HepG2 (cell line): ENCODE data around the gene ZNF511. TPM values are rescaled to one million over a fixed set of nuclear protein-coding genes. Genes with fewer than 3 reads are reported as not detected.
A peak's percentile ranks its signal among the peaks of the same experiment; 100 is the strongest.

Experiments used
- ATAC-seq: fragments of 200-7000 bp; cut with Tn5 transposase; 3 replicates; pipeline ENCODE4 v1.9.1; 2020; ENCODE audit warnings: mild to moderate bottlenecking, moderate library complexity
- BruUV-seq: library from RNA; stranded (reverse); fragments of 400-500 nt; replicated peaks from 2 replicates; lab custom pipeline; 2021; lab: Mats Ljungman, UMichigan
- CTCF ChIA-PET: fragments of 300-600 bp; formaldehyde crosslinking; extraction: SDS; loops from one replicate; lab custom pipeline; 2021; ENCODE audit warnings: low total read pairs, inconsistent platforms, low intra/inter-chr PET ratio; lab: Yijun Ruan, JAX
- POLR2A ChIA-PET: fragments of 350-600 bp; sonication (Branson Sonifier 250); formaldehyde crosslinking; loops from one replicate; lab custom pipeline; 2020; ENCODE audit warnings: antibody characterized with exemption, inconsistent platforms; lab: Yijun Ruan, JAX
- DNase-seq: peaks from one replicate; pipeline ENCODE4 v3.0.0-alpha.2; 2015; ENCODE audit warnings: low spot score
- FAIRE-seq: peaks from 3 replicates; lab custom pipeline; 2011; peaks lifted over from hg19 to GRCh38; lab: Jason Lieb, UNC
- H2AFZ ChIP-seq: one replicate; pipeline ENCODE4 v1.6.1; 2011; ENCODE audit warnings: low read length, inconsistent platforms
- H3K27ac ChIP-seq: fragments of 300-600 bp; 3 replicates; pipeline ENCODE4 v1.8.0; 2011; ENCODE audit warnings: mixed run types, mild to moderate bottlenecking, mixed read lengths, low read length, inconsistent platforms; ENCODE audit not compliant: insufficient read depth; ENCODE audit errors: extremely low read length
- H3K27me3 ChIP-seq, 2 experiments: fragments of 200-600 bp in 1 of 2; 2 replicates in 1 of 2; 3 replicates in 1 of 2; pipeline versions ENCODE4 v1.6.0 to v1.8.0; 2011; ENCODE audit warnings: low read length in 2 of 2, mild to moderate bottlenecking in 2 of 2, moderate library complexity in 2 of 2, inconsistent platforms in 1 of 2; ENCODE audit not compliant: insufficient read depth in 2 of 2, control insufficient read depth in 1 of 2
- H3K36me3 ChIP-seq, 2 experiments: fragments of 200-600 bp in 1 of 2; replicated peaks in 1 of 2; 2 replicates in 1 of 2; 3 replicates in 1 of 2; pipeline versions ENCODE4 v1.5.1 to v1.8.0; 2011; ENCODE audit warnings: low read length in 2 of 2, inconsistent platforms in 1 of 2; ENCODE audit not compliant: insufficient read depth in 2 of 2, control insufficient read depth in 1 of 2
- H3K4me1 ChIP-seq: 2 replicates; pipeline ENCODE4 v1.5.1; 2012; ENCODE audit warnings: low read length, inconsistent platforms; ENCODE audit not compliant: insufficient read depth
- H3K4me2 ChIP-seq: 2 replicates; pipeline ENCODE4 v1.6.0; 2011; ENCODE audit warnings: low read depth, low read length, inconsistent platforms
- H3K4me3 ChIP-seq, 3 experiments: fragments of 200-600 bp in 1 of 3; sonication (generic), shearing (Covaris generic) in 1 of 3; replicated peaks in 1 of 3; 2 replicates each; pipeline ENCODE4 v1.5.1; 2011 to 2016; ENCODE audit warnings: low read length in 3 of 3, inconsistent platforms in 2 of 3, low read depth in 2 of 3, mild to moderate bottlenecking in 2 of 3, control low read depth in 1 of 3, mixed read lengths in 1 of 3; ENCODE audit not compliant: insufficient read depth in 1 of 3
- H3K79me2 ChIP-seq: one replicate; pipeline ENCODE4 v1.6.1; 2011; ENCODE audit warnings: low read length, inconsistent platforms; ENCODE audit not compliant: insufficient read depth
- H3K9ac ChIP-seq: 2 replicates; pipeline ENCODE4 v1.6.0; 2011; ENCODE audit warnings: mild to moderate bottlenecking, low read depth, low read length, inconsistent platforms; ENCODE audit not compliant: insufficient read depth
- H3K9me3 ChIP-seq: 2 replicates; pipeline ENCODE4 v1.5.1; 2012; ENCODE audit warnings: mild to moderate bottlenecking, low read length
- H4K20me1 ChIP-seq: 2 replicates; pipeline ENCODE4 v1.6.0; 2011; ENCODE audit warnings: inconsistent platforms, mild to moderate bottlenecking, low read length, moderate library complexity; ENCODE audit not compliant: insufficient read depth
- AKAP8 ChIP-seq: sonication (generic); formaldehyde crosslinking; IDR thresholded peaks from 2 replicates; pipeline ENCODE4 v1.5.1; 2020; ENCODE audit warnings: mild to moderate bottlenecking, missing genetic modification reagents
- ATF1 ChIP-seq: IDR thresholded peaks from 2 replicates; pipeline ENCODE4 v1.6.1; 2016; ENCODE audit warnings: mild to moderate bottlenecking, control low read depth
- CCAR2 ChIP-seq: fragments of 200-400 bp; formaldehyde crosslinking; optimal IDR thresholded peaks from 2 replicates; pipeline ENCODE3; 2018; ENCODE audit warnings: low read depth, mild to moderate bottlenecking, low read length, moderate library complexity
- FOSL2 ChIP-seq: sonication (generic); formaldehyde crosslinking; IDR thresholded peaks from 2 replicates; pipeline ENCODE4 v1.4.0; 2020; ENCODE audit warnings: missing genetic modification reagents
- GATA4 ChIP-seq: sonication (generic); IDR thresholded peaks from 2 replicates; pipeline ENCODE4 v1.6.1; 2016; ENCODE audit warnings: antibody characterized with exemption, low read depth, borderline replicate concordance
- GTF3A ChIP-seq: sonication (generic); formaldehyde crosslinking; conservative IDR thresholded peaks from 2 replicates; pipeline ENCODE4 v1.4.0; 2020; ENCODE audit warnings: mild to moderate bottlenecking, missing genetic modification reagents
- HNF4G ChIP-seq, 2 experiments: sonication (generic) in 1 of 2; formaldehyde crosslinking in 1 of 2; IDR thresholded peaks; 2 replicates each; pipeline versions ENCODE4 v1.4.0 to v1.6.1; 2011 to 2020; ENCODE audit warnings: borderline replicate concordance in 2 of 2, low read depth in 2 of 2, mild to moderate bottlenecking in 2 of 2, low read length in 1 of 2, missing genetic modification reagents in 1 of 2, moderate library complexity in 1 of 2
- NFATC3 ChIP-seq: sonication (generic); formaldehyde crosslinking; IDR thresholded peaks from 2 replicates; pipeline ENCODE4 v1.5.1; 2020; ENCODE audit warnings: mild to moderate bottlenecking, missing genetic modification reagents
- NFIC ChIP-seq: IDR thresholded peaks from 2 replicates; pipeline ENCODE4 v1.6.1; 2012; ENCODE audit warnings: mild to moderate bottlenecking, low read length, inconsistent platforms
- TSC22D2 ChIP-seq: sonication (generic); formaldehyde crosslinking; IDR thresholded peaks from 2 replicates; pipeline ENCODE4 v1.5.1; 2020; ENCODE audit warnings: missing genetic modification reagents, mild to moderate bottlenecking, borderline replicate concordance
- ZNF468 ChIP-seq: sonication (generic); formaldehyde crosslinking; IDR thresholded peaks from 2 replicates; pipeline ENCODE4 v1.8.0; 2022; ENCODE audit warnings: mild to moderate bottlenecking, moderate library complexity, missing genetic modification reagents
- ZNF567 ChIP-seq: sonication (generic); formaldehyde crosslinking; IDR thresholded peaks from 2 replicates; pipeline ENCODE4 v1.8.1; 2023; ENCODE audit warnings: mild to moderate bottlenecking, missing genetic modification reagents, borderline replicate concordance
- ZNF569 ChIP-seq: sonication (generic); formaldehyde crosslinking; IDR thresholded peaks from 2 replicates; pipeline ENCODE4 v1.5.0; 2020; ENCODE audit warnings: mild to moderate bottlenecking, missing genetic modification reagents, moderate library complexity, borderline replicate concordance
- ZSCAN25 ChIP-seq: sonication (generic); formaldehyde crosslinking; IDR thresholded peaks from 2 replicates; pipeline ENCODE4 v1.8.0; 2022; ENCODE audit warnings: mild to moderate bottlenecking, missing genetic modification reagents
- WGBS: methylation state at CpG from one replicate; pipeline ENCODE4 v1.1.6; 2017; ENCODE audit warnings: low lambda C conversion rate; 5-methylcytosine and 5-hydroxymethylcytosine counted together
- in situ Hi-C: cut with HindIII; loops from 2 replicates; pipeline ENCODE4 v1.10.0; 2017; ENCODE audit warnings: low pct_unique_long_range_greater_than_20kb; ENCODE audit not compliant: extremely low pct_ligation_motif_present
- intact Hi-C: fragments of 100-400 bp; cut with micrococcal nuclease; formaldehyde crosslinking; loops from one replicate; pipeline ENCODE4 v1.10.0; 2022; ENCODE audit not compliant: unreplicated experiment
- polyA plus RNA-seq, 8 experiments: library from polyadenylated mRNA; depleted of rRNA in 3 of 8; stranded (reverse) in 7 of 8; unstranded in 1 of 8; fragments of >200 nt; fragmentation: Illumina TruSeq in 4 of 8; extraction: Trizol in 4 of 8; gene quantifications; 2 replicates each; pipeline versions ENCODE4 v1.2.1 to v1.2.3, GENCODE V29; 2011 to 2016; ENCODE audit warnings: low read depth in 4 of 8, missing spikeins in 1 of 8, mixed read lengths in 1 of 8; ENCODE audit not compliant: insufficient read depth in 1 of 8
- total RNA-seq, 5 experiments: library from RNA; depleted of rRNA; stranded (reverse); fragments of >200 nt; fragmentation: Illumina TruSeq; extraction: Trizol; gene quantifications; 2 replicates each; pipeline ENCODE4 v1.2.3, GENCODE V29; 2016; ENCODE audit warnings: low read depth in 1 of 5
- TF ChIP-seq, protein P1 (sequence below): sonication (generic); formaldehyde crosslinking; conservative IDR thresholded peaks from 2 replicates; pipeline ENCODE4 v1.8.0; 2022; ENCODE audit warnings: low read depth, missing genetic modification reagents
- TF ChIP-seq, protein P2 (sequence below): sonication (generic); formaldehyde crosslinking; IDR thresholded peaks from 2 replicates; pipeline ENCODE4 v1.8.1; 2023; ENCODE audit warnings: mild to moderate bottlenecking, missing genetic modification reagents
- TF ChIP-seq, protein P3 (sequence below): sonication (generic); formaldehyde crosslinking; IDR thresholded peaks from 2 replicates; pipeline ENCODE4 v1.8.1; 2023; ENCODE audit warnings: missing genetic modification reagents, inconsistent platforms, borderline replicate concordance
- TF ChIP-seq, protein P4 (sequence below): sonication (generic); formaldehyde crosslinking; IDR thresholded peaks from 2 replicates; pipeline ENCODE4 v1.5.0; 2020; ENCODE audit warnings: mild to moderate bottlenecking, low read depth, missing genetic modification reagents, borderline replicate concordance

The ZNF511 gene
- total and polyA plus RNA-seq, 2 of the 13 experiments (the other 11 are each of a cell fraction or from before 2014, with no cell fraction given): 35.6 to 66.4 TPM

DNA sequence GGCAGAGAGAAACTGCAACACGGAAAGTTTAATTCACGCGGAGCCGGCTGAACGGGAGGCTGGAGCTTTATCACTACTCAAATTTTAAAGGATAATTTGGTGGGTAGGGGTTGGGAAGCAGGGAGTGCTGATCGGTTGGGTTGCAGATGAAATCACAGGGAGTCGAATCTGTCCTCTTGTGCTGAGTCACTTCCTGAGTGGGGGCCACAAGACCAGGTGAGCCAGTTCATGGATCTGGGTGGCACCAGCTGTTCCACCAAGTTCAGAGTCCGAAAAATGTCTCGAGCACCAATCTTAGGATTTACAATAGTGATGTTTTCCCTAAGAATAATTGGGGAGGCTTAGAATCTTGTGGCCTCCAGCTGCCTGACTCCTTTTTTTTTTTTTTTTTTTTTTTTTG lies 34.8 kb downstream of the ZNF511 start (continued):
- peak; percentile 33; the same call in 1 of the 2 replicates for TF ChIP-seq HNF4G (IDR thresholded peaks at IDR 0.05; ENCODE audit: borderline replicate concordance, low read depth, low read length)
- TF ChIP-seq HNF4G (CRISPR knock-in tag; IDR thresholded peaks at IDR 0.05; ENCODE audit: borderline replicate concordance, low read depth): no peak
- TF ChIP-seq, protein P1, sequence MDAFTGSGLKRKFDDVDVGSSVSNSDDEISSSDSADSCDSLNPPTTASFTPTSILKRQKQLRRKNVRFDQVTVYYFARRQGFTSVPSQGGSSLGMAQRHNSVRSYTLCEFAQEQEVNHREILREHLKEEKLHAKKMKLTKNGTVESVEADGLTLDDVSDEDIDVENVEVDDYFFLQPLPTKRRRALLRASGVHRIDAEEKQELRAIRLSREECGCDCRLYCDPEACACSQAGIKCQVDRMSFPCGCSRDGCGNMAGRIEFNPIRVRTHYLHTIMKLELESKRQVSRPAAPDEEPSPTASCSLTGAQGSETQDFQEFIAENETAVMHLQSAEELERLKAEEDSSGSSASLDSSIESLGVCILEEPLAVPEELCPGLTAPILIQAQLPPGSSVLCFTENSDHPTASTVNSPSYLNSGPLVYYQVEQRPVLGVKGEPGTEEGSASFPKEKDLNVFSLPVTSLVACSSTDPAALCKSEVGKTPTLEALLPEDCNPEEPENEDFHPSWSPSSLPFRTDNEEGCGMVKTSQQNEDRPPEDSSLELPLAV (CRISPR knock-in tag): no peak
- TF ChIP-seq, protein P2, sequence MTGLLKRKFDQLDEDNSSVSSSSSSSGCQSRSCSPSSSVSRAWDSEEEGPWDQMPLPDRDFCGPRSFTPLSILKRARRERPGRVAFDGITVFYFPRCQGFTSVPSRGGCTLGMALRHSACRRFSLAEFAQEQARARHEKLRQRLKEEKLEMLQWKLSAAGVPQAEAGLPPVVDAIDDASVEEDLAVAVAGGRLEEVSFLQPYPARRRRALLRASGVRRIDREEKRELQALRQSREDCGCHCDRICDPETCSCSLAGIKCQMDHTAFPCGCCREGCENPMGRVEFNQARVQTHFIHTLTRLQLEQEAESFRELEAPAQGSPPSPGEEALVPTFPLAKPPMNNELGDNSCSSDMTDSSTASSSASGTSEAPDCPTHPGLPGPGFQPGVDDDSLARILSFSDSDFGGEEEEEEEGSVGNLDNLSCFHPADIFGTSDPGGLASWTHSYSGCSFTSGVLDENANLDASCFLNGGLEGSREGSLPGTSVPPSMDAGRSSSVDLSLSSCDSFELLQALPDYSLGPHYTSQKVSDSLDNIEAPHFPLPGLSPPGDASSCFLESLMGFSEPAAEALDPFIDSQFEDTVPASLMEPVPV: no peak

DNA sequence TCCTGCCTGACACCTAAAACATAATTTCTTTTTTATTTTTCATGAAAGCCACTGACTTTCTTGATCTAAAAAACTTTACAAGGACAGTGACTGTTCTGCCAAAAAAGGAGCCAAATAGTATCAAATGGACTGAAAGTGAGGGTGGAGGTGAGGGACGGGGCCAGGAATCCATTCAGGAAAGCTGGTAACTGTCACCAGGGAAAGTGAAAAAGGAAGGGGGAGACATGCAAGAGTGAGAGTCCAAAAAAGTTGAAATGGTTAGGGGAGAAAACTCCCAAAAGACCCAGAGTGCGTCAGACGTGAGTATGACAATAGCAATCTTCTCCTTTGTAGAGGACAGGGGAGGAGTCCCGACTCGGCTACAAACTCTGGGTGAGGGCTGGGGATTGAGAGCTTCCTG lies 35.5 kb downstream of the ZNF511 start:
- Histone ChIP-seq H3K27ac (no peak overlapping the region), H3K36me3 (no peaks in the 10 kb centered on the region), H4K20me1 (no peaks in the 10 kb centered on the region), H3K9ac (no peak overlapping the region), H3K9me3 (no peaks in the 10 kb centered on the region), H3K4me2 (no peak overlapping the region), H3K4me3 (no peak overlapping the region), H3K4me1 (peaks cover 49% of the 10 kb centered on the region), H2AFZ (no peak overlapping the region), H3K27me3 (peaks cover 0 to 7% of the 10 kb centered on the region in 2 experiments; a peak in 1 of 5 replicates), H3K79me2 (no peaks in the 10 kb centered on the region)
- intact Hi-C loops: no loop called here
- FAIRE-seq (no peak), ATAC-seq (no peak), DNase-seq (no peak)
- ChIA-PET CTCF (no interaction called here), POLR2A (interaction anchor here (1.9 kb wide), 1 partner anchor 14 kb away, joined by 12 read pairs; the partner anchor contains the start of gene FUOM)
- in situ Hi-C loops: no loop called here
- BruUV-seq: no TSS peak
- 68% methylated on average over 5 of the region's 5 CpGs for WGBS
- TF ChIP-seq AKAP8 (CRISPR knock-in tag) (no peak), ZNF468 (CRISPR knock-in tag) (no peak), NFATC3 (CRISPR knock-in tag) (no peak), ZSCAN25 (CRISPR knock-in tag) (no peak), GTF3A (CRISPR knock-in tag) (no peak), TSC22D2 (no peak), NFIC (no peak), FOSL2 (CRISPR knock-in tag) (no peak), ZNF569 (no peak), ATF1 (no peak), GATA4 (no peak), ZNF567 (no peak), CCAR2 (no peak)
- TF ChIP-seq, protein P3, sequence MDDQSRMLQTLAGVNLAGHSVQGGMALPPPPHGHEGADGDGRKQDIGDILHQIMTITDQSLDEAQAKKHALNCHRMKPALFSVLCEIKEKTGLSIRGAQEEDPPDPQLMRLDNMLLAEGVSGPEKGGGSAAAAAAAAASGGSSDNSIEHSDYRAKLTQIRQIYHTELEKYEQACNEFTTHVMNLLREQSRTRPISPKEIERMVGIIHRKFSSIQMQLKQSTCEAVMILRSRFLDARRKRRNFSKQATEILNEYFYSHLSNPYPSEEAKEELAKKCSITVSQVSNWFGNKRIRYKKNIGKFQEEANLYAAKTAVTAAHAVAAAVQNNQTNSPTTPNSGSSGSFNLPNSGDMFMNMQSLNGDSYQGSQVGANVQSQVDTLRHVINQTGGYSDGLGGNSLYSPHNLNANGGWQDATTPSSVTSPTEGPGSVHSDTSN (CRISPR knock-in tag): no peak
- TF ChIP-seq, protein P4, sequence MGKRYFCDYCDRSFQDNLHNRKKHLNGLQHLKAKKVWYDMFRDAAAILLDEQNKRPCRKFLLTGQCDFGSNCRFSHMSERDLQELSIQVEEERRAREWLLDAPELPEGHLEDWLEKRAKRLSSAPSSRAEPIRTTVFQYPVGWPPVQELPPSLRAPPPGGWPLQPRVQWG: no peak
